ENCODE results near the gene SLC35E1. TPM values are rescaled to one million over a fixed set of nuclear protein-coding genes. Genes with fewer than 3 reads are reported as not detected.

The SLC35E1 gene
- total RNA-seq, 6 experiments from 2014 or later: 17.2 to 27.4 (median 20.1) TPM

DNA sequence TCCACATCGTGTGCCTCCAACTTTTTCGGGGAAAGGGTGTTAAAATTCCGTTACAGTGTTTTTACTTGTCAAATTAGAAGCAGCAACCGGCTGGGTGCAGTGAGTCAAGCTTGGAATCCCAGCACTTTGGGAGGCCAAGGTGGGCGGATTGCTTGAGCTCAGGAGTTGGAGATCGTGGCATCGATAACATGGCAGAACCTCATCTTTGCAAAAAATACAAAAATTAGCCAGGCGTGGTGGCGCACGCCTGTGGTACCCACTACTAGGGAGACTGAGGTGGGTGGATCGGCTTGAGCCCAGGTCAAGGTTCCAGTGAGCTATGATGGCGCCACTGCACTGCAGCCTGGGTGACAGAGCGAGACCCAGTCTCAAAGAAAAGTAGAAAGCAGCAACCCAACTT, 1.1 kb upstream of the SLC35E1 start:
- Histone ChIP-seq H3K9me3 (no peaks in the 10 kb centered on the region), H3K36me3 (peaks cover 0 to 5% (median 2%) of the 10 kb centered on the region in 4 donors), H3K27ac (peak overlapping the region in 2 of 3 donors; percentile 63 to 86), H3K4me3 (peak overlapping the region; percentile 71 to 92 (median 84)), H3K4me1 (peaks cover 0 to 38% (median 17%) of the 10 kb centered on the region in 4 donors), H3K27me3 (no peaks in the 10 kb centered on the region)
- TF ChIP-seq, protein P1, sequence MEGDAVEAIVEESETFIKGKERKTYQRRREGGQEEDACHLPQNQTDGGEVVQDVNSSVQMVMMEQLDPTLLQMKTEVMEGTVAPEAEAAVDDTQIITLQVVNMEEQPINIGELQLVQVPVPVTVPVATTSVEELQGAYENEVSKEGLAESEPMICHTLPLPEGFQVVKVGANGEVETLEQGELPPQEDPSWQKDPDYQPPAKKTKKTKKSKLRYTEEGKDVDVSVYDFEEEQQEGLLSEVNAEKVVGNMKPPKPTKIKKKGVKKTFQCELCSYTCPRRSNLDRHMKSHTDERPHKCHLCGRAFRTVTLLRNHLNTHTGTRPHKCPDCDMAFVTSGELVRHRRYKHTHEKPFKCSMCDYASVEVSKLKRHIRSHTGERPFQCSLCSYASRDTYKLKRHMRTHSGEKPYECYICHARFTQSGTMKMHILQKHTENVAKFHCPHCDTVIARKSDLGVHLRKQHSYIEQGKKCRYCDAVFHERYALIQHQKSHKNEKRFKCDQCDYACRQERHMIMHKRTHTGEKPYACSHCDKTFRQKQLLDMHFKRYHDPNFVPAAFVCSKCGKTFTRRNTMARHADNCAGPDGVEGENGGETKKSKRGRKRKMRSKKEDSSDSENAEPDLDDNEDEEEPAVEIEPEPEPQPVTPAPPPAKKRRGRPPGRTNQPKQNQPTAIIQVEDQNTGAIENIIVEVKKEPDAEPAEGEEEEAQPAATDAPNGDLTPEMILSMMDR (IDR thresholded peaks at IDR 0.05): no peak
- TF ChIP-seq POLR2A (IDR thresholded peaks at IDR 0.05): no peak
- WGBS (ENCODE audit: insufficient coverage, low coverage, low lambda C conversion rate, missing lambda C conversion rate): 57% methylated on average over 9 of the region's 13 CpGs
- no peak for ATAC-seq
- intact Hi-C loops (cut with DNase I): loop anchor here in 1 of 2 donors (5.0 kb wide), 1 partner anchor 54 kb away; the partner anchor contains the start of gene MED26
- DNase-seq: no peak

DNA sequence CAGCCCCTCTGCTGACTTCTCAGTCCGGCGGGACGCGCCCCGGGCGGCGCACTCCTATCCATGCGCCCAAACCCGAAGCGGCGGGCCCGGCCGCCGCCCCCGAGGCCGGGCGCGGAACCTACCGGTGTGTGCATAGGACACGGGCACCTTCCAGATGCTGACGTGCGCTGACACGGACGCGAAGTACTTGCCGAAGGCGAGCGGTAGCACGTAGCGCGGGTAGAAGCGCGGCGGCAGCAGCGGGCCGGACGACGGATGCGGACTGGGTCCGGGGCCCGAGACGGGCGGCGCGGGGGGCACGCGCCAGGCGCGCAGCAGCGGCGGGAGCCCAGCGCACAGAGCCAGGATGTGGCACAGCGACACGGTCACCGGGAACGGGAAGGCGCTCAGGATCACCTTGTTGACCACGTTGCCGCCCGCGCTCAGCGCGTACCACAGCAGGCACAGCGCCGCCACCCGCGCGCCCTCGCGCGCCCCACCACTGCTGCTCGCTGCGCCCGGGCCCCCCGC, 338 bp downstream of the SLC35E1 start:
- WGBS (ENCODE audit: insufficient coverage, low coverage, low lambda C conversion rate, missing lambda C conversion rate): no CpG with 5 or more reads among the region's 75 CpGs
- intact Hi-C loops (cut with DNase I): loop anchor here in 1 of 2 donors (5.0 kb wide), 1 partner anchor 55 kb away; the partner anchor contains the start of gene MED26
- Histone ChIP-seq H3K36me3 (peaks cover 0 to 11% (median 5%) of the 10 kb centered on the region in 4 donors), H3K9me3 (no peaks in the 10 kb centered on the region), H3K4me3 (peak overlapping the region; percentile 84 to 94 (median 92)), H3K27ac (peak overlapping the region in 2 of 3 donors; percentile 69 to 74), H3K4me1 (peaks cover 0 to 37% (median 17%) of the 10 kb centered on the region in 4 donors), H3K27me3 (no peaks in the 10 kb centered on the region)
- no peak for TF ChIP-seq POLR2A (IDR thresholded peaks at IDR 0.05)
- TF ChIP-seq, protein P1 (IDR thresholded peaks at IDR 0.05): no peak
- DNase-seq: peak in 2 of 3 donors; percentile 55 to 67
- ATAC-seq: no peak

DNA sequence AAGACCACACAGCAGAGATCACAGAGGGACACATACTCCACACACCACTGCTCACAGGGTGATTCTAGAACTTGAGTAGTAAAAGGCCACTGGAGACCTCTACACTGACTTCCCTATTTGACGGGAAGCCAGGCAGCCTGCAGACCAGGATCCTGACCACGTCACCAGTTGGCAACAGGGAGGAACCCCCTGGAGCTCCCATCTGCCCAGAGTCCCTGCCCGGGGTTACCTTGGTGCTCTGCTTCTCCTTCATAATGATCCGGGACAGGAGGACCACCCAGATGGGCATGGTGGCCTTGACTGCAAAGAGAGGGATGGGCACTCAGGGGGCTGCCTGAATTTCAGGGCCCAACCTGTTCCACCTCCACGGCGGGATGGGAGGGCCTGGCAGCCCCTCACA, 932 bp downstream of the SLC35E1 start:
- DNase-seq (no peak), ATAC-seq (no peak)
- peak overlapping the region in 2 of 3 donors; percentile 69 to 74 for H3K27ac ChIP-seq
- H3K4me3 ChIP-seq: peak overlapping the region; percentile 84 to 94 (median 92)
- no peak for TF ChIP-seq POLR2A (IDR thresholded peaks at IDR 0.05)
- TF ChIP-seq, protein P1 (IDR thresholded peaks at IDR 0.05): no peak
- H3K27me3 ChIP-seq: no peaks in the 10 kb centered on the region
- H3K36me3 ChIP-seq: peaks cover 0 to 16% (median 6%) of the 10 kb centered on the region in 4 donors
- 10% methylated on average over 2 of the region's 6 CpGs for WGBS (ENCODE audit: insufficient coverage, low coverage, low lambda C conversion rate, missing lambda C conversion rate)
- intact Hi-C loops (cut with DNase I): loop anchor here in 1 of 2 donors (5.0 kb wide), 1 partner anchor 56 kb away; the partner anchor contains the start of gene MED26
- H3K4me1 ChIP-seq: peaks cover 0 to 33% (median 15%) of the 10 kb centered on the region in 4 donors
- no peaks in the 10 kb centered on the region for H3K9me3 ChIP-seq

GRCh38 chr19:16569609-16570320, 2.5 kb downstream of the SLC35E1 start:
- no peak overlapping the region for H3K27ac ChIP-seq
- WGBS (ENCODE audit: insufficient coverage, low coverage, low lambda C conversion rate, missing lambda C conversion rate): 95% methylated on average over 4 of the region's 17 CpGs
- H3K9me3 ChIP-seq: no peaks in the 10 kb centered on the region
- intact Hi-C loops (cut with DNase I): loop anchor here in 1 of 2 donors (5.0 kb wide), 1 partner anchor 58 kb away; the partner anchor contains the start of gene MED26
- ATAC-seq (no peak), DNase-seq (no peak)
- peaks cover 0 to 19% (median 9%) of the 10 kb centered on the region in 4 donors for H3K4me1 ChIP-seq
- TF ChIP-seq, protein P1 (IDR thresholded peaks at IDR 0.05): no peak
- TF ChIP-seq POLR2A (IDR thresholded peaks at IDR 0.05): no peak
- H3K27me3 ChIP-seq: no peaks in the 10 kb centered on the region
- no peak overlapping the region for H3K4me3 ChIP-seq
- H3K36me3 ChIP-seq: peaks cover 0 to 27% (median 17%) of the 10 kb centered on the region in 4 donors

Data from right lobe of liver (tissue), 6 donors.